PFSK-1 (cell line): ENCODE data around the gene LRFN5.

Experiments
- POLR2AphosphoS5 ChIP-seq: IDR thresholded peaks from 2 replicates; pipeline ENCODE4 v1.6.1; 2012; ENCODE audit warnings: low read depth, mild to moderate bottlenecking, control low read depth, low read length, moderate library complexity
- SIN3A ChIP-seq: IDR thresholded peaks from 2 replicates; pipeline ENCODE4 v1.6.1; 2012; ENCODE audit warnings: mild to moderate bottlenecking, low read length, moderate library complexity, borderline replicate concordance; ENCODE audit not compliant: insufficient read depth
- TAF1 ChIP-seq: IDR thresholded peaks from 2 replicates; pipeline ENCODE4 v1.6.1; 2012; ENCODE audit warnings: low read length, control low read depth, borderline replicate concordance; ENCODE audit not compliant: insufficient read depth
- TF ChIP-seq, protein P1 (sequence below), 2 experiments: IDR thresholded peaks; 2 replicates each; pipeline versions ENCODE4 v1.6.1 to v1.8.0; 2011 to 2012; ENCODE audit warnings: low read depth in 2 of 2, low read length in 2 of 2, control low read depth in 1 of 2, inconsistent platforms in 1 of 2, mild to moderate bottlenecking in 1 of 2, moderate library complexity in 1 of 2; ENCODE audit not compliant: insufficient read depth in 1 of 2

DNA sequence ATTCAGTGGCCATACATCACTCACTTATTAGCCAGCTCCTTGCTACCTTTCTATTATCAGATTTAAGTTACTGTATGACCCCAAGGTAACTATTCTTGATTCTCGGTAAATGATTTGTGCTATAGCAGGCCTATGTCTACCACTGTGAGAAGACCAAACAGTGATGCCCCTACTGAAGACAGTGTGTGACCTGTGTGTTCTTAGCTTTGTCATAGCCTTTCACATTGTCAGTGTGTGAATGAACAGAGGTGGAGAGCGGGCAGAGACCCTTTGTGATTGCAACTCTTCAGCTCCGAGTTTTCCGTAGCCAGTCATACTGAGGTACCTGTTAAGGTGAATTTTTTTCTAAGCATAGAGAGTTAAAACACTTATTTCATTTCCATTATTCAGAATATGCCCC lies 294.0 kb downstream of the LRFN5 start:
- TF ChIP-seq POLR2AphosphoS5 (no peak), TAF1 (no peak), SIN3A (no peak)
- TF ChIP-seq, protein P1, sequence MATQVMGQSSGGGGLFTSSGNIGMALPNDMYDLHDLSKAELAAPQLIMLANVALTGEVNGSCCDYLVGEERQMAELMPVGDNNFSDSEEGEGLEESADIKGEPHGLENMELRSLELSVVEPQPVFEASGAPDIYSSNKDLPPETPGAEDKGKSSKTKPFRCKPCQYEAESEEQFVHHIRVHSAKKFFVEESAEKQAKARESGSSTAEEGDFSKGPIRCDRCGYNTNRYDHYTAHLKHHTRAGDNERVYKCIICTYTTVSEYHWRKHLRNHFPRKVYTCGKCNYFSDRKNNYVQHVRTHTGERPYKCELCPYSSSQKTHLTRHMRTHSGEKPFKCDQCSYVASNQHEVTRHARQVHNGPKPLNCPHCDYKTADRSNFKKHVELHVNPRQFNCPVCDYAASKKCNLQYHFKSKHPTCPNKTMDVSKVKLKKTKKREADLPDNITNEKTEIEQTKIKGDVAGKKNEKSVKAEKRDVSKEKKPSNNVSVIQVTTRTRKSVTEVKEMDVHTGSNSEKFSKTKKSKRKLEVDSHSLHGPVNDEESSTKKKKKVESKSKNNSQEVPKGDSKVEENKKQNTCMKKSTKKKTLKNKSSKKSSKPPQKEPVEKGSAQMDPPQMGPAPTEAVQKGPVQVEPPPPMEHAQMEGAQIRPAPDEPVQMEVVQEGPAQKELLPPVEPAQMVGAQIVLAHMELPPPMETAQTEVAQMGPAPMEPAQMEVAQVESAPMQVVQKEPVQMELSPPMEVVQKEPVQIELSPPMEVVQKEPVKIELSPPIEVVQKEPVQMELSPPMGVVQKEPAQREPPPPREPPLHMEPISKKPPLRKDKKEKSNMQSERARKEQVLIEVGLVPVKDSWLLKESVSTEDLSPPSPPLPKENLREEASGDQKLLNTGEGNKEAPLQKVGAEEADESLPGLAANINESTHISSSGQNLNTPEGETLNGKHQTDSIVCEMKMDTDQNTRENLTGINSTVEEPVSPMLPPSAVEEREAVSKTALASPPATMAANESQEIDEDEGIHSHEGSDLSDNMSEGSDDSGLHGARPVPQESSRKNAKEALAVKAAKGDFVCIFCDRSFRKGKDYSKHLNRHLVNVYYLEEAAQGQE (IDR thresholded peaks at IDR 0.05; ENCODE audit: insufficient read depth in 1 of 2, low read depth in 2 of 2, low read length in 2 of 2): no peak
